ENCODE results near the gene AUNIP. TPM values are rescaled to one million over a fixed set of nuclear protein-coding genes. Genes with fewer than 3 reads are reported as not detected.
A peak's percentile ranks its signal among the peaks of the same experiment; 100 is the strongest.

Gene AUNIP
- total and polyA plus RNA-seq, 2 donors, result 0.59 to 4.5 TPM

DNA sequence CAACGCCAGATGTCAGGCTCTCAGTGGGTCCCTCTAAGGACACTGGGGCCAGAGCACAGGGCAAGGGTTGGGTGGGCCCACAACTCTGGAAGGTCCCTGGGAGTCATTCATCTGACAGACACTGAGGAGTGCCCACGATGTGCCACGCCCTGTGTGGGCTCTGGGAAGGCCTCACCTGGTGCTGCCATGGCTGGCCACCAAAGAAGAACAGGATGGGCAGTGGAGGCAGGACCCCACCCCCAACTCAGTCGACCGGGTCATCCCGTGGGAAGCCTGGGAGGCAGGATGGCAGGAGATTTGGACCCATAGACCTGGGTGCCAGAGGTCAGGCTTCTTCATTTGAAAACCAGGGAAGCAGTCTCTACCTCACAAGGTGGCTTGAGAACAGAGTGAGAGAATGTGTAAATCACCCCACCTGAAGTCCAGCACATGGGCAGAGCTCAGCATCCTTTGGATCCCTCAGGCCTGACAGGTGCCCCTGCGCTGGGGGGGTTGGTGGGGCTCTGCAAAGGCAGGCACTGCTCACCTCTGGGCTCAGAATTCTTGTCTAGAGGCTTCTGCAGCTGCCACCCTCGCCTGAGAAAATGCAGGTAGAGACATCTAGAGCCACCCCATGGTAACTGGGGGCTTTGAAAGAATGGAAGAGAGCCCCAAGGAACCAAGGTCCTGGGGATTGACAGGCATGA lies 60.4 kb downstream of the AUNIP start:
- Histone ChIP-seq H3K27me3 (ENCODE audit: control insufficient read depth in 2 of 2, insufficient read depth in 1 of 2, low read length in 1 of 2) (peaks cover 8 to 46% of the 10 kb centered on the region in 2 donors), H3K9me3 (ENCODE audit: control insufficient read depth in 2 of 2, insufficient read depth in 1 of 2, low read length in 1 of 2) (peaks cover 0 to 8% of the 10 kb centered on the region in 2 donors), H3K36me3 (ENCODE audit: control insufficient read depth in 2 of 2, insufficient read depth in 2 of 2, low read length in 1 of 2) (no peaks in the 10 kb centered on the region), H3K27ac (ENCODE audit: low read depth in 1 of 2, low read length in 1 of 2) (no peak overlapping the region), H3K4me3 (ENCODE audit: low read length in 2 of 2) (no peak overlapping the region), H3K4me1 (ENCODE audit: control insufficient read depth in 2 of 2, insufficient read depth in 2 of 2, low read length in 2 of 2) (peaks cover 18 to 33% of the 10 kb centered on the region in 2 donors)
- no peak for DNase-seq (ENCODE audit: low read depth in 6 of 9, low spot score in 9 of 9)
- WGBS, result 93% methylated on average over 8 of the region's 8 CpGs

DNA sequence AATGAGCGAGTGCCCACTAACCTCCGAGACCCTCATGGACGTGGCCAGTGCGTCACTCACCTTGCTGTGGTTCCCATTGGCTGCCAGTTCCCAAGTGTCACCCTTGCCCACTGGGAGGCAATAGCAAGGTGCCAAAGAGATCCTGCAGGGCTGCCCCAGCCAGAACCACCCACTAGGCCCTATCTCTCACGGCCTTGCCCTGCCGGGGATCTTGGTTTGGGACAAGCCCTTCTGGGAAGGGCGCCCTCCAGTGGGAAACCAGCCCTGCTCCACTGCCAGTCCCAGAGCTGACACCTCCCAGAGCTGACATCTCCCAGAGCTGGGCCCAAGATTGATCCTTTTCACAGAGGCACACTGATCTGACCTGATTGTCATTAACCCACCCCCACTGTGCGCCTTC lies 61.3 kb downstream of the AUNIP start:
- DNase-seq (ENCODE audit: low read depth in 6 of 9, low spot score in 9 of 9), result no peak
- peaks cover 8 to 46% of the 10 kb centered on the region in 2 donors for H3K27me3 ChIP-seq (ENCODE audit: control insufficient read depth in 2 of 2, insufficient read depth in 1 of 2, low read length in 1 of 2)
- H3K27ac ChIP-seq (ENCODE audit: low read depth in 1 of 2, low read length in 1 of 2), result no peak overlapping the region
- 96% methylated on average over 8 of the region's 8 CpGs for WGBS
- H3K4me3 ChIP-seq (ENCODE audit: low read length in 2 of 2), result no peak overlapping the region
- no peaks in the 10 kb centered on the region for H3K36me3 ChIP-seq (ENCODE audit: control insufficient read depth in 2 of 2, insufficient read depth in 2 of 2, low read length in 1 of 2)
- H3K9me3 ChIP-seq (ENCODE audit: control insufficient read depth in 2 of 2, insufficient read depth in 1 of 2, low read length in 1 of 2), result peaks cover 0 to 8% of the 10 kb centered on the region in 2 donors
- H3K4me1 ChIP-seq (ENCODE audit: control insufficient read depth in 2 of 2, insufficient read depth in 2 of 2, low read length in 2 of 2), result peaks cover 18 to 33% of the 10 kb centered on the region in 2 donors

DNA sequence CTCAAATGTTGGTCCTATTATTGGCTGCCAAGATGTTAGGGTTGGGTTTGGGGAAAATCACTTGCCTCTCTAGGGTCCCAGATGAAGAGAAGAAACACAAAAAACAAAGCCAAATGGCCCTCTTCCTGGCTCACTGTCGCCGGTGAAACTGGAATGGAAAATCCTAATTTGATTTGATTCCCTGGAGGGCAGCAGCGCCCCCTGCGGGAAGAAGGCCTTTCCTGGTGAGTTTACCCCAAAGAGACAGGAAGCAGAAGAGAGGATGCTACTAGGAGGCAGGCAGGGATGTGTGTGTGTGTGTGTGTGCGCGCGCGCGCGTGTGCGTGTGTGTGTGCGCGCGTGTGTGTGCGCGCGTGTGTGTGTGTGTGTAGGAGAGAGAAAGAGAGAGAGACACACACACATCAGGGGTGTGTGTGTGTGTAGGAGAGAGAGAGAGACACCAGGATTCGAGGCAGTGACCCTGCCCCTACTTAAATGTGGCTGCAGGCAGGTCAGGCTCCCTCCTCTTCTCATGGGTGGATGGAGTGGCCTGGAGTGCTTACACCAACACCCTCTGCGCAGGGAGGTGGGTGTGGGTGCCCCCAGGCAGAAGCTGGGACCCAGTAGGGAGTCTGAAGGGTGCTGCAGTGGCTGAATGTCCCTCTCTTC lies 62.3 kb downstream of the AUNIP start:
- peaks cover 8 to 44% of the 10 kb centered on the region in 2 donors for H3K27me3 ChIP-seq (ENCODE audit: control insufficient read depth in 2 of 2, insufficient read depth in 1 of 2, low read length in 1 of 2)
- no peaks in the 10 kb centered on the region for H3K36me3 ChIP-seq (ENCODE audit: control insufficient read depth in 2 of 2, insufficient read depth in 2 of 2, low read length in 1 of 2)
- 5% methylated on average over 19 of the region's 19 CpGs for WGBS
- H3K27ac ChIP-seq (ENCODE audit: low read depth in 1 of 2, low read length in 1 of 2), result peak overlapping the region; percentile 55 to 89
- peak in 8 of 9 donors; percentile 42 to 88 (median 70) for DNase-seq (ENCODE audit: low read depth in 6 of 9, low spot score in 9 of 9)
- H3K4me1 ChIP-seq (ENCODE audit: control insufficient read depth in 2 of 2, insufficient read depth in 2 of 2, low read length in 2 of 2), result peaks cover 18 to 33% of the 10 kb centered on the region in 2 donors
- no peak overlapping the region for H3K4me3 ChIP-seq (ENCODE audit: low read length in 2 of 2)
- H3K9me3 ChIP-seq (ENCODE audit: control insufficient read depth in 2 of 2, insufficient read depth in 1 of 2, low read length in 1 of 2), result peaks cover 0 to 8% of the 10 kb centered on the region in 2 donors

DNA sequence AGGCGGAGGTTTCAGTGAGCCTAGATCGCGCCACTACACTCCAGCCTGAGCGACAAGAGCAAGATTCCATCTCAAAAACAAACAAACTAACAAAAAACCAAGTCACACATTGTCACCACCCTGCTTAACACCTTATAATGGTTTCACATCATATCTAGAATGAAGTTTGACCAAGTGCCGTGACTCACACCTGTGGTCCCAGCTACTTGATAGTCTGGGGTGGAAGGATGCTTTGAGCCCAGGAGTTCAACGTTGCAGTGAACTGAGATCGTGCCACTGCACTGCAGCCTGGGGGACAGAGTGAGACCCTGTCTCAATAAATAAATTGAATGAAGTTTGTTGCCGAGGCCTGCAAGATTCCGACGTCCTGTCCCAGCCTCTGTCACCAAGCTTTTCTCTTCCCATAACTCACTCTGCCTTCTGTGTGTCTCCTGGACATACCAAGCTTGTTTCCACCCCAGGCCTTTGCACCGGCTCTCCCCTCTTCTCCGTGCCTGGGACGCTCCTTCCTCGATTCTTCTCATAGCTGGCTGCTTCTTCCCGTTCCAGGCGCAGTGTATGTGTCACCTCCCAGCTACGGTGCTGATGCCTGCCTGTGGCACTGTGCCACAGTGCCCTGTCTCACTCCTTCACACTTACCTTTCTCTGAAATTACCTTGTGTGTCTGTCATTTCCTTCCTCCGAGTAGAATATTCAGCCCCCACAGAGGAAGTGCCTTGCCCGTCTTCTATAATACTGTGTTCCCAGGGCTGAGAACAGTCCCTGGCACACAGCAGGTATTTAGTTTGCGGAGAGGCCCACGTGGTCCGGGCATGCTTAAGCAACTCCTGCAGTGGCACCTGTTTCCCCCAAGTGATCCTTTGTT lies 63.1 kb downstream of the AUNIP start:
- 75% methylated on average over 22 of the region's 22 CpGs for WGBS
- Histone ChIP-seq H3K27me3 (ENCODE audit: control insufficient read depth in 2 of 2, insufficient read depth in 1 of 2, low read length in 1 of 2) (peaks cover 6 to 41% of the 10 kb centered on the region in 2 donors), H3K36me3 (ENCODE audit: control insufficient read depth in 2 of 2, insufficient read depth in 2 of 2, low read length in 1 of 2) (no peaks in the 10 kb centered on the region), H3K9me3 (ENCODE audit: control insufficient read depth in 2 of 2, insufficient read depth in 1 of 2, low read length in 1 of 2) (peaks cover 0 to 8% of the 10 kb centered on the region in 2 donors), H3K4me1 (ENCODE audit: control insufficient read depth in 2 of 2, insufficient read depth in 2 of 2, low read length in 2 of 2) (peaks cover 18 to 33% of the 10 kb centered on the region in 2 donors), H3K27ac (ENCODE audit: low read depth in 1 of 2, low read length in 1 of 2) (peak overlapping the region; percentile 50 to 55), H3K4me3 (ENCODE audit: low read length in 2 of 2) (no peak overlapping the region)
- peak in 3 of 9 donors; percentile 37 to 67 (median 46) for DNase-seq (ENCODE audit: low read depth in 6 of 9, low spot score in 9 of 9)

DNA sequence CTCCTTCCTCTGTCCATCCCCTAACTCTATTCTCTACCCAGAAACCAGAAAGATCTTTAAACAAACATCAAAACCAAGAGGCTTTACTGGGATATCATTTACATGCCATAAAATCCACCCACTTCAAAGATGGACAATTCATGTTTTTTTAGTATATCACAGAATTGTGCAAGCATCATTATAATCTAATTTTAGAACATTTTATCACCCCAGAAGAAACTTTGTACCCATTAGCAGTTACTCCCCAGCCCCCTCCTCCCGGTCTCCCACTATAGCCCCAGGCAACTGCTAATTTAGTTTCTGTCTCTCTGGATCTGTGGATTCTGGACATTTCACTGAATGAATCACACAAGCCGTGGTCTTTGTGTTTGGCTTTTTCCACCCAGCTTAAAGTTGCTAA lies 64.0 kb downstream of the AUNIP start:
- Histone ChIP-seq H3K27ac (ENCODE audit: low read depth in 1 of 2, low read length in 1 of 2) (no peak overlapping the region), H3K4me3 (ENCODE audit: low read length in 2 of 2) (no peak overlapping the region), H3K27me3 (ENCODE audit: control insufficient read depth in 2 of 2, insufficient read depth in 1 of 2, low read length in 1 of 2) (peaks cover 3 to 32% of the 10 kb centered on the region in 2 donors), H3K9me3 (ENCODE audit: control insufficient read depth in 2 of 2, insufficient read depth in 1 of 2, low read length in 1 of 2) (peaks cover 0 to 4% of the 10 kb centered on the region in 2 donors), H3K4me1 (ENCODE audit: control insufficient read depth in 2 of 2, insufficient read depth in 2 of 2, low read length in 2 of 2) (peaks cover 18 to 27% of the 10 kb centered on the region in 2 donors), H3K36me3 (ENCODE audit: control insufficient read depth in 2 of 2, insufficient read depth in 2 of 2, low read length in 1 of 2) (no peaks in the 10 kb centered on the region)
- 97% methylated on average over 2 of the region's 2 CpGs for WGBS
- no peak for DNase-seq (ENCODE audit: low read depth in 6 of 9, low spot score in 9 of 9)

DNA sequence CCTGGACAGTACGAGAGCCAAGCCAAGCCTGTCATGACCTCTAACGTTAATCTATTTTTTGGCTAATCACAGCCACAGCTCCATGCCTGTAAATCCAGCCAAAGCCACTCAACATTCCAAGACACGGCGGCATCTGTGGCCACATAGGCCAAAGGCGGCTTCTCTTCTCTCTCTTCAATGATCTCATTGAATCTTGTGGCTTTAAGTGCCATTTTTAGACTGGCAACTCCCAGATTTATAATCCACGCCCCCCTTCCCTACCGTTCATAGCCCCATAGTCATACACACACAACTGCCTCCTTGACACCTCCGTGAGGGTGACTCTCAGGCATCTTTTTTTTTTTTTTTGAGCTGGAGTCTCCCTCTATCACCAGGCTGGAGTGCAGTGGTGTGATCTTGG lies 64.9 kb downstream of the AUNIP start:
- H3K4me1 ChIP-seq (ENCODE audit: control insufficient read depth in 2 of 2, insufficient read depth in 2 of 2, low read length in 2 of 2), result peaks cover 14 to 21% of the 10 kb centered on the region in 2 donors
- WGBS, result 83% methylated on average over 8 of the region's 8 CpGs
- no peaks in the 10 kb centered on the region for H3K36me3 ChIP-seq (ENCODE audit: control insufficient read depth in 2 of 2, insufficient read depth in 2 of 2, low read length in 1 of 2)
- DNase-seq (ENCODE audit: low read depth in 6 of 9, low spot score in 9 of 9), result no peak
- no peak overlapping the region for H3K27ac ChIP-seq (ENCODE audit: low read depth in 1 of 2, low read length in 1 of 2)
- H3K27me3 ChIP-seq (ENCODE audit: control insufficient read depth in 2 of 2, insufficient read depth in 1 of 2, low read length in 1 of 2), result peaks cover 3 to 26% of the 10 kb centered on the region in 2 donors
- H3K9me3 ChIP-seq (ENCODE audit: control insufficient read depth in 2 of 2, insufficient read depth in 1 of 2, low read length in 1 of 2), result peaks cover 0 to 4% of the 10 kb centered on the region in 2 donors
- no peak overlapping the region for H3K4me3 ChIP-seq (ENCODE audit: low read length in 2 of 2)

DNA sequence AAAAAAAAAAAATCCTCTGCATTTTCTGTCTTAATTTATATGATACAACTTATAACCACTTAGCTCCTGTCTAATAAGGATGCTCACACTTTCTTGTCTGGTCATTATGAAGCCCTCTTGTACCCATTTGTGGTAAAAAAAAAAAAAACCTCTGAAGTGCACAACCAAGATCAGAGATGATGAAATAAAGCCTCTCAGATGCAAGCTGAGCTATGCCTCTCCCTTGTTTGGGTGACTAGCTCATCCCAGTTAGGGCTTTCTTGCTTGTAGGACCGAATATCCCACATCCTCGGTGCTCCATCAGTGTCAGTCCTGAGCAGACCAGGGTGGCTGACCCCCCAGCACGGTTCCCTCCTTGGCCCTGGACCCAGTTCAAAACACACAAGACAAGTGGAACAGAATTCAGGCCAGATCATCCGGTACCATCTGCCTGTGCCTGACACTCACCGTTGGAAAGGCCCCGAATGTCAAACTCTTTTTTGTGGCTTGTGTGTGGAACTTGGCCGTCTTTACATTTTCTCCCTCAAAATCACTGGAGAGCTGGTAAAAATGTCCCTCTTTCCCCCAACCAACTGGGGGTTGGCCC lies 65.6 kb downstream of the AUNIP start:
- Histone ChIP-seq H3K9me3 (ENCODE audit: control insufficient read depth in 2 of 2, insufficient read depth in 1 of 2, low read length in 1 of 2) (peaks cover 0 to 4% of the 10 kb centered on the region in 2 donors), H3K27me3 (ENCODE audit: control insufficient read depth in 2 of 2, insufficient read depth in 1 of 2, low read length in 1 of 2) (peaks cover 3 to 23% of the 10 kb centered on the region in 2 donors), H3K36me3 (ENCODE audit: control insufficient read depth in 2 of 2, insufficient read depth in 2 of 2, low read length in 1 of 2) (no peaks in the 10 kb centered on the region), H3K27ac (ENCODE audit: low read depth in 1 of 2, low read length in 1 of 2) (peak overlapping the region in 1 of 2 donors; percentile 3), H3K4me1 (ENCODE audit: control insufficient read depth in 2 of 2, insufficient read depth in 2 of 2, low read length in 2 of 2) (peaks cover 10 to 17% of the 10 kb centered on the region in 2 donors), H3K4me3 (ENCODE audit: low read length in 2 of 2) (no peak overlapping the region)
- 74% methylated on average over 7 of the region's 7 CpGs for WGBS
- DNase-seq (ENCODE audit: low read depth in 6 of 9, low spot score in 9 of 9), result no peak

DNA sequence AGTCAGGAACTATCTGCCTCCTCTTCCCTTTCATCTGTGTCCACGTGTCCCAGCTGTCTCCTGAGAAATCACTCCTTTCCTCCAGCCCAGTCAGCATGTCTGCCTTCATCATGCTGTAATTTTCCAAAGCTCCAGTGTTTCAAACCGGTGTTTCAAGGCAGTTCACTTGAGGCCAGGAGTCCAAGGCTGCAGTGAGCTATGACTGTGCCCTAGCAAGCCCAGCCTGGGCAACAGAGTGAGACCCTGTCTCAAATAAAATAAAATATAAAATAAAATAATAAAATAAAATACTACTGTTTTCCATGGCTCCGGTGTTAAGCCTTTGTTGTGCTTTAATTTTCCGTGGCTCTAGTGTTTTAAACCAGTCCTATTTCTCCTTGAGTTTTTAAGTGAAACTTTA lies 67.1 kb downstream of the AUNIP start:
- Histone ChIP-seq H3K27ac (ENCODE audit: low read depth in 1 of 2, low read length in 1 of 2) (no peak overlapping the region), H3K4me1 (ENCODE audit: control insufficient read depth in 2 of 2, insufficient read depth in 2 of 2, low read length in 2 of 2) (peaks cover 5 to 12% of the 10 kb centered on the region in 2 donors), H3K9me3 (ENCODE audit: control insufficient read depth in 2 of 2, insufficient read depth in 1 of 2, low read length in 1 of 2) (peaks cover 0 to 4% of the 10 kb centered on the region in 2 donors), H3K27me3 (ENCODE audit: control insufficient read depth in 2 of 2, insufficient read depth in 1 of 2, low read length in 1 of 2) (peaks cover 3 to 12% of the 10 kb centered on the region in 2 donors), H3K36me3 (ENCODE audit: control insufficient read depth in 2 of 2, insufficient read depth in 2 of 2, low read length in 1 of 2) (no peaks in the 10 kb centered on the region), H3K4me3 (ENCODE audit: low read length in 2 of 2) (no peak overlapping the region)
- no peak for DNase-seq (ENCODE audit: low read depth in 6 of 9, low spot score in 9 of 9)
- 73% methylated on average over 4 of the region's 4 CpGs for WGBS

Data from thymus (tissue), 11 donors.